ENCODE data around the gene PTGER2. TPM values are rescaled to one million over a fixed set of nuclear protein-coding genes. Genes with fewer than 3 reads are reported as not detected.

The PTGER2 gene
- total RNA-seq, result 6.7 and 11.6 TPM in 2 replicates

DNA sequence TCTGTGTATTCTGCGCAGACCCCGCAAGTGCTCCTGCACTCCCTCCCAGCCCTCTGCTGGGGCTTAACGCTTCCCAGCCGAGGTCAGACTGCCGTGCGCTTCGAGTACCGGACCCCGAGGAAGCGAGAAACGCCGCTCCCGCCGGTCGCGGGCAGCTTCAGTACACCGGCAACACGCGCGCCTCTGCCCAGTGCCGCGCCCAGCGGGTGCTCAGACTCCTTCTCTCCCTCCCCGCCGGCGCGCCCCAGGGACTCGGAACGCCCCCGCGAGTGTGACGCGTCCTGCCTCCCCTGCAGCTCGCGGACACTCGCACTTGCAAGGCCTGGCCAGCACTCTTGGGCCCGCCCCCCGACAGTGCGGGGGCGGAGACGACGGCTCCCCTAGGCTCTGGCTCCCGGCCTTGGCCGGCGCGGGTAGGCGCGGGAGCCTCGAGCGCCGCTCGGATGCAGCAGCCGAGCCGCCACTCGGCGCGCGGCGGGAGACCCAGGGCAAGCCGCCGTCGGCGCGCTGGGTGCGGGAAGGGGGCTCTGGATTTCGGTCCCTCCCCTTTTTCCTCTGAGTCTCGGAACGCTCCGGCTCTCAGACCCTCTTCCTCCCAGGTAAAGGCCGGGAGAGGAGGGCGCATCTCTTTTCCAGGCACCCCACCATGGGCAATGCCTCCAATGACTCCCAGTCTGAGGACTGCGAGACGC is at the start of gene PTGER2:
PTGER2 (plus strand) TSS at position 410 of the 692 bp plus-strand sequence; CDS start at position 647, 237 bp downstream.

DNA sequence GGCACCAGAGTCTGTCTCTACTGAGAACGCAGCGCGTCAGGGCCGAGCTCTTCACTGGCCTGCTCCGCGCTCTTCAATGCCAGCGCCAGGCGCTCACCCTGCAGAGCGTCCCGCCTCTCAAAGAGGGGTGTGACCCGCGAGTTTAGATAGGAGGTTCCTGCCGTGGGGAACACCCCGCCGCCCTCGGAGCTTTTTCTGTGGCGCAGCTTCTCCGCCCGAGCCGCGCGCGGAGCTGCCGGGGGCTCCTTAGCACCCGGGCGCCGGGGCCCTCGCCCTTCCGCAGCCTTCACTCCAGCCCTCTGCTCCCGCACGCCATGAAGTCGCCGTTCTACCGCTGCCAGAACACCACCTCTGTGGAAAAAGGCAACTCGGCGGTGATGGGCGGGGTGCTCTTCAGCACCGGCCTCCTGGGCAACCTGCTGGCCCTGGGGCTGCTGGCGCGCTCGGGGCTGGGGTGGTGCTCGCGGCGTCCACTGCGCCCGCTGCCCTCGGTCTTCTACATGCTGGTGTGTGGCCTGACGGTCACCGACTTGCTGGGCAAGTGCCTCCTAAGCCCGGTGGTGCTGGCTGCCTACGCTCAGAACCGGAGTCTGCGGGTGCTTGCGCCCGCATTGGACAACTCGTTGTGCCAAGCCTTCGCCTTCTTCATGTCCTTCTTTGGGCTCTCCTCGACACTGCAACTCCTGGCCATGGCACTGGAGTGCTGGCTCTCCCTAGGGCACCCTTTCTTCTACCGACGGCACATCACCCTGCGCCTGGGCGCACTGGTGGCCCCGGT is 46.4 kb upstream of the PTGER2 start, which contains the start of gene PTGDR:
PTGDR (plus strand) TSS at position 198 of the 778 bp plus-strand sequence; CDS start at position 315, 117 bp downstream.

Other genes starting within 250 kb of the PTGER2 start
- 372 and 382 TPM in 2 replicates for gene NID2, start 245.3 kb upstream of the PTGER2 start, total RNA-seq
- gene PTGDR, start 46.6 kb upstream of the PTGER2 start, total RNA-seq, result 0.79 and 0.87 TPM in 2 replicates
- 5.7 and 11.4 TPM in 2 replicates for gene TXNDC16, start 238.2 kb downstream of the PTGER2 start, total RNA-seq
- 0.26 and 0.56 TPM in 2 replicates for gene GPR137C, start 238.5 kb downstream of the PTGER2 start, total RNA-seq